K562 (cell line): ENCODE results near the gene NOP58. TPM values are rescaled to one million over a fixed set of nuclear protein-coding genes. Genes with fewer than 3 reads are reported as not detected.

ENCODE experiments used
- DLX4 ChIP-seq: fragments of 250-450 bp; sonication (Bioruptor Pico); IDR thresholded peaks from 2 replicates; pipeline ENCODE4 v1.6.1; 2021; ENCODE audit warnings: mild to moderate bottlenecking
- NFE2L1 ChIP-seq: fragments of 450-650 bp; IDR thresholded peaks from 2 replicates; pipeline ENCODE4 v1.6.1; 2016; ENCODE audit warnings: missing genetic modification characterization, low read depth, mild to moderate bottlenecking, missing compliant biosample characterization, moderate library complexity, borderline replicate concordance
- NUFIP1 ChIP-seq: fragments of 450-650 bp; IDR thresholded peaks from 2 replicates; pipeline ENCODE4 v1.6.1; 2018; ENCODE audit not compliant: partially characterized antibody
- RBM17 ChIP-seq: fragments of 200-400 bp; formaldehyde crosslinking; IDR thresholded peaks from 2 replicates; pipeline ENCODE4 v1.6.1; 2017; ENCODE audit warnings: low read depth, mild to moderate bottlenecking, low read length, borderline replicate concordance
- SNIP1 ChIP-seq: fragments of 450-650 bp; IDR thresholded peaks from 2 replicates; pipeline ENCODE4 v1.7.1; 2017; ENCODE audit warnings: low read depth, mild to moderate bottlenecking
- polyA plus RNA-seq, 8 experiments: library from polyadenylated mRNA; depleted of rRNA in 4 of 8; stranded (reverse) in 5 of 8; unstranded in 3 of 8; fragments of >200 nt; fragmentation: Nextera tagmentation in 2 of 8; fragmentation: Illumina TruSeq in 1 of 8; extraction: Ambion mirVana in 2 of 8; extraction: Trizol in 1 of 8; gene quantifications; 2 replicates each; pipeline versions ENCODE4 v1.2.1 to v1.2.3, GENCODE V29; 2011 to 2014; ENCODE audit warnings: inconsistent platforms in 1 of 8, missing spikeins in 1 of 8
- total RNA-seq, 7 experiments: library from RNA; depleted of rRNA in 6 of 7; stranded (reverse); fragments of >200 nt in 6 of 7; fragmentation: Illumina TruSeq in 2 of 7; extraction: Trizol in 2 of 7; gene quantifications; 2 replicates each; pipeline versions ENCODE4 v1.2.1 to v1.2.3, GENCODE V29; 2011 to 2021; ENCODE audit warnings: low replicate concordance in 1 of 7
- TF ChIP-seq, protein P1 (sequence below), 3 experiments: fragments of 200-800 bp in 1 of 3; fragments of 250-450 bp in 1 of 3; fragments of 450-650 bp in 1 of 3; sonication (Bioruptor Pico) in 1 of 3; sonication (Bioruptor generic) in 1 of 3; formaldehyde crosslinking in 1 of 3; IDR thresholded peaks; 2 replicates each; pipeline versions ENCODE4 v1.6.1 to v1.8.0; 2016 to 2022; ENCODE audit warnings: mild to moderate bottlenecking in 2 of 3, missing genetic modification characterization in 2 of 3, missing compliant biosample characterization in 1 of 3, moderate library complexity in 1 of 3
- TF ChIP-seq, protein P2 (sequence below): fragments of 450-650 bp; formaldehyde crosslinking; IDR thresholded peaks from 2 replicates; pipeline ENCODE4 v1.4.0; 2020; ENCODE audit warnings: mild to moderate bottlenecking, moderate library complexity

NOP58 gene
- total and polyA plus RNA-seq, 9 of the 15 experiments (the other 6 are each of a cell fraction or from before 2014, with no cell fraction given), result 132 to 332 (median 208) TPM

DNA sequence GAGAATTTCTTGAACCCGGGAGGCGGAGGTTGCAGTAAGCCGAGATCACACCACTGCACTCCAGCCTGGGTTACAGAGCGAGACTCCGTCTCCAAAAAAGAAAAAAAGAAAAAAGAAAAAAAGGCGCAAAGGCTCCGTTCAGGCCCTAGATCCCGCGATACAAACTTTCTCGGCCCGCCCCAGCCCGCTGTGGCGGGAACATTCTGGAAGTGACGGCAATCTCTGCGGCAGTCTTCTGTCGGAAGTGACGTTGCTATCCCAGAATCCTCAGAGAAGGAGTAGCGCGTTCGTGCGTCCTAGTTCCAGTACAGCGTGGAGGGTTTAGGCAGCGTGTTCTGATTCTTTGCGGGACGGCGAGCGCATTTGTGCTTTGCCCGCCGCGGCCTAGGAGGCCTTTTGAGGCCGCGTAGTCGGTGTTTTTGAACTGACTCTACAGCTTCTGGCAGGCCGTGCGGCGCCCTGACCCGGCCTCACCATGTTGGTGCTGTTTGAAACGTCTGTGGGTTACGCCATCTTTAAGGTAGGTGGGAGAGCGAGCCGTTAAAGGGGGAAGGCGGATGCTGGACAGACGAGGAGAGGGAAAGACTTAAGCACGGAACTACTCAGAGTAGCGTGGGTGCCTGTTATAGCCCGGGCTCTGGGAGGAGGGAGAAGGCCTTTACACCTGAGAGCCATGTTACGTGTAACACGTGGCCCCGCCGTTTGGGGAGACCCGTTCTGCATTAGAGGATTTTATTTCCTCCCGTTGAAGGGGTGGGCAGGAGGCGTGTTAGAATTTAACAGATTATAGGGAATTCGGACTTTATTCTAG, at the start of gene NOP58 (continued):
- TF ChIP-seq, protein P1, sequence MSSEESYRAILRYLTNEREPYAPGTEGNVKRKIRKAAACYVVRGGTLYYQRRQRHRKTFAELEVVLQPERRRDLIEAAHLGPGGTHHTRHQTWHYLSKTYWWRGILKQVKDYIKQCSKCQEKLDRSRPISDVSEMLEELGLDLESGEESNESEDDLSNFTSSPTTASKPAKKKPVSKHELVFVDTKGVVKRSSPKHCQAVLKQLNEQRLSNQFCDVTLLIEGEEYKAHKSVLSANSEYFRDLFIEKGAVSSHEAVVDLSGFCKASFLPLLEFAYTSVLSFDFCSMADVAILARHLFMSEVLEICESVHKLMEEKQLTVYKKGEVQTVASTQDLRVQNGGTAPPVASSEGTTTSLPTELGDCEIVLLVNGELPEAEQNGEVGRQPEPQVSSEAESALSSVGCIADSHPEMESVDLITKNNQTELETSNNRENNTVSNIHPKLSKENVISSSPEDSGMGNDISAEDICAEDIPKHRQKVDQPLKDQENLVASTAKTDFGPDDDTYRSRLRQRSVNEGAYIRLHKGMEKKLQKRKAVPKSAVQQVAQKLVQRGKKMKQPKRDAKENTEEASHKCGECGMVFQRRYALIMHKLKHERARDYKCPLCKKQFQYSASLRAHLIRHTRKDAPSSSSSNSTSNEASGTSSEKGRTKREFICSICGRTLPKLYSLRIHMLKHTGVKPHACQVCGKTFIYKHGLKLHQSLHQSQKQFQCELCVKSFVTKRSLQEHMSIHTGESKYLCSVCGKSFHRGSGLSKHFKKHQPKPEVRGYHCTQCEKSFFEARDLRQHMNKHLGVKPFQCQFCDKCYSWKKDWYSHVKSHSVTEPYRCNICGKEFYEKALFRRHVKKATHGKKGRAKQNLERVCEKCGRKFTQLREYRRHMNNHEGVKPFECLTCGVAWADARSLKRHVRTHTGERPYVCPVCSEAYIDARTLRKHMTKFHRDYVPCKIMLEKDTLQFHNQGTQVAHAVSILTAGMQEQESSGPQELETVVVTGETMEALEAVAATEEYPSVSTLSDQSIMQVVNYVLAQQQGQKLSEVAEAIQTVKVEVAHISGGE (CRISPR knock-in tag; IDR thresholded peaks at IDR 0.05), result peak in 1 of 3 experiments; percentile 25; a peak in 1 of 6 replicates
- no peak for TF ChIP-seq DLX4 (CRISPR knock-in tag)
- TF ChIP-seq SNIP1, result no peak
- no peak for TF ChIP-seq RBM17
- no peak for TF ChIP-seq NFE2L1 (tag)
- TF ChIP-seq NUFIP1, result no peak
- TF ChIP-seq, protein P2, sequence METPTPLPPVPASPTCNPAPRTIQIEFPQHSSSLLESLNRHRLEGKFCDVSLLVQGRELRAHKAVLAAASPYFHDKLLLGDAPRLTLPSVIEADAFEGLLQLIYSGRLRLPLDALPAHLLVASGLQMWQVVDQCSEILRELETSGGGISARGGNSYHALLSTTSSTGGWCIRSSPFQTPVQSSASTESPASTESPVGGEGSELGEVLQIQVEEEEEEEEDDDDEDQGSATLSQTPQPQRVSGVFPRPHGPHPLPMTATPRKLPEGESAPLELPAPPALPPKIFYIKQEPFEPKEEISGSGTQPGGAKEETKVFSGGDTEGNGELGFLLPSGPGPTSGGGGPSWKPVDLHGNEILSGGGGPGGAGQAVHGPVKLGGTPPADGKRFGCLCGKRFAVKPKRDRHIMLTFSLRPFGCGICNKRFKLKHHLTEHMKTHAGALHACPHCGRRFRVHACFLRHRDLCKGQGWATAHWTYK (CRISPR knock-in tag), result no peak
